Suprapubic skin (tissue), 4 donors: ENCODE data around the gene TEX14.

Source experiments
- CTCF ChIP-seq, 2 donors: fragments of 200-600 bp in 1 of 2; fragments of 450-650 bp in 1 of 2; sonication (generic) in 1 of 2; IDR thresholded peaks; one replicate each; pipeline ENCODE4 v1.5.1; 2016 to 2019; ENCODE audit warnings: antibody characterized with exemption in 2 of 2, mild to moderate bottlenecking in 1 of 2, moderate library complexity in 1 of 2
- EP300 ChIP-seq: sonication (generic); formaldehyde crosslinking; IDR thresholded peaks from one replicate; pipeline ENCODE4 v1.6.1; 2017; ENCODE audit warnings: antibody characterized with exemption
- POLR2AphosphoS5 ChIP-seq, 3 donors: sonication (generic); formaldehyde crosslinking; IDR thresholded peaks; one replicate each; pipeline ENCODE4 v1.6.1; 2017; ENCODE audit warnings: antibody characterized with exemption in 3 of 3

GRCh38 chr17:58677194-58677880 lies 14.5 kb downstream of the TEX14 start:
- TF ChIP-seq EP300 (no peak), CTCF (IDR thresholded peaks at IDR 0.05) (no peak), POLR2AphosphoS5 (IDR thresholded peaks at IDR 0.05) (no peak)
